Myocyte (in vitro differentiated cells): Measurements from ENCODE around the gene PDK4. TPM values are rescaled to one million over a fixed set of nuclear protein-coding genes. Genes with fewer than 3 reads are reported as not detected.
A peak's percentile ranks its signal among the peaks of the same experiment; 100 is the strongest.
"Not testable (repeated sequence)": the region's sequence is repeated elsewhere in the genome, so short reads cannot be mapped to it uniquely, and the experiment has no call there.

Source experiments
- DNase-seq: peaks from one replicate; pipeline ENCODE4 v3.0.0-alpha.2; 2012; ENCODE audit warnings: low read depth
- total RNA-seq: library from RNA; depleted of rRNA; stranded (reverse); fragments of >200 nt; gene quantifications from 2 replicates; pipeline ENCODE4 v1.2.3, GENCODE V29; 2014

The PDK4 gene
- total RNA-seq, 1 donor from 2014 or later, result 1.4 TPM

DNA sequence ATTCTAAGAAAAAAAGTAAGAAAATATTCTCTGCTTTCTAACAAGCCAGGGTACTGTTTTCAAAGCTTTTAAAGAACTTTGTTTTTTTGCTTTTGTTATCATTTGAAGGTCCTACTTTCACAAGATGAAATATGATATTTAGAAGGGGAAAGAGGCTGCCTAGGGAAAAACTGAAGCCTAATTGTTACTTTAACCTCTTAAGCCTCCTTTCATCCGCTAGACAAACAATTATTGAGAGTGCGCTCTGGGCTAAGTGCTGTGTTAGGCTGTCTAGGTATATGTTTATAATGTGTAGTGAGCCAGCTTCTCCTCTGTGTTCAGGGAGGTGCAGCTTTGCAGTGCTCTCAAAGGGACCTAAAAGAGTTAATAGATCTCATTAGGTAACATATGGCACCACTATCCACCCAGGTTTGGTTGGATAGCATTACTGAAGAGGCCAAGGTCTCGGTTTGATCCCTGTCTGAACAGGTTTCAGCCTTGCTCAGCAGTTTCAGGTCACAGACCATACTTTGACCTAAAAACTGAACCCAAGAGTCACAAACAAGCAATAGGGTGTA, 17.9 kb downstream of the PDK4 start:
- no peak for DNase-seq

DNA sequence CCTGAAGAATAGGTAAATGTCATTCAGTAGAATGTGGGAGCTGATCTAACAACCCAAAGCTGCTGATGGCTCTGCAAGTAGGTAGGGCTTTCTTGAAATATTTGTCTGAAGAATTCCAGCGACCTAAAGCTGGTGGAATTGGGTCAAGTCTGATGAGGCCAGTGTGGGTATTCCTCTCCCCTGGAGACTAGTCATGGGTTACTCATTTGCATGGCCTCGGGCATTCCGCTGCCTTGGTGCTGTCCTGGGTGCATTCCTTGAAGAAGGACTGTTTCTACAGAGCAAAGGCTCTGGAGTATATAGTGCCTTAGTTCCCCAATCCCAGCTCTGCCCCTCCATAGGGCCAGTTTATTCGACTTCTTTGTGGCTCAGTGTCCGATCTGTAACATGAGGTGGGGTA, 19.2 kb downstream of the PDK4 start:
- no peak for DNase-seq

DNA sequence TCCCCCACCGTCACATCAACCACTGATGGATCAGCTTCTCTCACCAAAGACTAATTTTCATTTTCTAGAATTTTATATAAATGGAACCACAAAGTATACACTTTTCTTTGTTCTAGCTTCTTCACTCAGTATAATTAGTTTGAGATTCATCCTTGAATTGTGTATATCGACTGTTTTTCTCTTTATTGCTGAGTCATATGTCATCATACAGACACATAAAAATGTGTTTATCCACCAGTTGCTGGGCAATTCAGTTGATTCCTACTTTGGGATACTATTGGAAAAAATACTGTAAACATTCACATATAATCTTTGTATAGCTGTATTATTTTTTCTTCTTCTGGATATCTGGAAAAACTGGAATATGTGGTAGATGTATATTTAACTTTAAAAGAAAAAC, 26.6 kb downstream of the PDK4 start:
- DNase-seq, result no peak

DNA sequence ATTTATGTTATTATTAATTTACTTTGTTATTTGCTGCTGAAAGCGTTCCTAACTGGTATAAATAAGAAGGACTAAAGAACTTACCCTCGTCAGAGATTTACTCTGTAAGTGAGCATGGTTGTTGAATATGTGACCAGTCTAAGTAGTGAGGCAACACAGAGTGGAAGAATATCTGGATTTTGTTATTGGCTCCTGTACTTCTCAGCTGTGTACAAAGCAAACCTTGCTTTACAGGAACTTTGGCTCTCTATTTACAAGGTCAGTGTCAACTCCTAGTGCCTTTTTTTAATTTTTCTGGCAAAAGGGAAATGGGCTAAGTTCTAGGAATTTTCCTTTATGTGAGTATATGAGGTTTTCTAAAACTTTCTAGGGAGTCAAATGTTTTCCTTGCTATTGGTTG, 35.6 kb downstream of the PDK4 start:
- no peak for DNase-seq

DNA sequence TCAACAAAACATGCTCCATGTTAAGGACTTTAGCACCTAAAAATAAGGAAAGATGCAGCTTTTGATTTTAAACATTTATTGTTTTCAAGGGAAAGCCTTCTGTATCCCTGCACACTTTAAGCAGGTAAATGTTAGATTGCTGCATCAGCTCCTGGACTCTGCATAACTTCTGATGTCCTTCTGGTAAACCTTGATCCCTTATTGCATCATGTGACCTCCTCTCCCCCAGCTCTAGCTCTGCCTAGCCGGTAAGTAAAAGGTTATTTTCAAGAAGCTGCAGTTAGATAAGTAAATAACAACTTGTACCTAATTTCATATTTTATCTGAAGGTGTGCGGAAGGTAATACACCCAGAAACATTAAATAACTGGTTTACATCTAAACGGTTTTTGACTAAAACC, 37.5 kb downstream of the PDK4 start:
- DNase-seq, result no peak

DNA sequence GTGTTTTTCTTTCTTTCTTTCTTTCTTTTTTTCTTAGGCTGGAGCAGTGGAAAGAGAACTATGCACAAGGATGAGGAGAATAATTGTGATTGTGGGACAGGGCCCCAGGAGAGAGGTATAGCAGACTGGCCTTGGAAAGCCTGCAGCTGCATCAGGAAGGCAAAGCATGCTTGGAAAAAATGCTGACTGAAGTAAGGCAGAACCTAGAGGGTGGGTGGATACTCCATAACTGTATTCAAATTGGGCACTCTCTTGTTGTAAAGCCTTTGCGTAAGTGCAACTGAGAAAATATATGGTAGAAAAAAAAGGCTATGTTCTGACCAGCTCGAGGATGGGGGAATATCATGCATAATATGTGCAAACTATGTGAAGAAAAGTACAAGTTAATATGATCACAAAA, 39.5 kb downstream of the PDK4 start:
- no peak for DNase-seq

DNA sequence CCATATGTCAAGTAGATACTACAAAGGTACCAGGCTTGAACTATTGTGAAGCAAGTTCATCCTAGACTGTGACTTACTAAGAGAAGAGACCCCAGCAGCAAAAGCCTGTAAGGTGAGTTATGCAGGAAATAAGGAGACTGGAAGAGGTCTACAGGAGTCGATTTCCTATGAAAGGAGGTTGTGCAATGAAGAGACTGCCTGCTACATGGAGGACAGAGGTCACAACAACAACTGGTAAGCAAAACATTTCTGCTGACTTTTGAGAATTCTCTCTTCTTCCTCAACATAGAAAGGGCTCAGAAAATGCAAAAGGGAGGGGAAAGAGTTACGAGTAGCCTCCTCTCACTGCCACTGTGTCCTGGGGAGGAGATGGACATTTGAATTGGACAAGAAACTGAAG, 42.4 kb downstream of the PDK4 start:
- no peak for DNase-seq

DNA sequence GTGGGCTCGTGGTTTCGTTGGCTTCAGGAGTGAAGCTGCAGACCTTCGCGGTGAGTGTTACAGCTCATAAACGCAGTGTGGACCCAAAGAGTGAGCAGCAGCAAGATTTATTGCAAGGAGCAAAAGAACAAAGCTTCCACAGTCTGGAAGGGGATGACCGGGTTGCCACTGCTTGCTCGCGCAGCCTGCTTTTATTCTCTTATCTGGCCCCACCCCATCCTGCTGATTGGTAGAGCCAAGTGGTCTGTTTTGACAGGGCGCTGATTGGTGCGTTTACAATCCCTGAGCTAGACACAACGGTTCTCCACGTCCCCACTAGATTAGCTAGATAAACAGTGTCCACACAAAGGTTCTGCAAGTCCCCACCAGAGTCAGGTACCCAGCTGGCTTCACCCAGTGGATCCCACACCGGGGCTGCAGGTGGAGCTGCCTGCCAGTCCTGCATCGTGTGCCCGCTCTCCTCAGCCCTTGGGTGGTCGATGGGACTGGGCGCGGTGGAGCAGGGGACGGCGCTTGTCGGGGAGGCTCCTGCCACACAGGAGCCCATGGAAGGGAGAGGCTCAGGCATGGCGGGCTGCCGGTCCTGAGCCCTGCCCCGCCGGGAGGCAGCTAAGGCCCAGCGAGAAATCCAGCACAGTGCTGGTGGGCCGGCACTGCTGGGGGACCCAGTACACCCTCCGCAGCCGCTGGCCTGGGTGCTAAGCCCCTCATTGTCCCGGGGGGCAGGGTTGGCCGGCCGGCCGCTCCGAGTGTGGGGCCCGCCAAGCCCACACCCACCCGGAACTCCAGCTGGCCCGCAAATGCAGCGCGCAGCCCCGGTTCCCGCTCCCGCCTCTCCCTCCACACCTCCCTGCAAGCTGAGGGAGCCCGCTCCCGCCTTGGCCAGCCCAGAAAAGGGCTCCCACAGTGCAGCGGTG, 44.0 kb downstream of the PDK4 start:
- not testable (repeated sequence) for DNase-seq

DNA sequence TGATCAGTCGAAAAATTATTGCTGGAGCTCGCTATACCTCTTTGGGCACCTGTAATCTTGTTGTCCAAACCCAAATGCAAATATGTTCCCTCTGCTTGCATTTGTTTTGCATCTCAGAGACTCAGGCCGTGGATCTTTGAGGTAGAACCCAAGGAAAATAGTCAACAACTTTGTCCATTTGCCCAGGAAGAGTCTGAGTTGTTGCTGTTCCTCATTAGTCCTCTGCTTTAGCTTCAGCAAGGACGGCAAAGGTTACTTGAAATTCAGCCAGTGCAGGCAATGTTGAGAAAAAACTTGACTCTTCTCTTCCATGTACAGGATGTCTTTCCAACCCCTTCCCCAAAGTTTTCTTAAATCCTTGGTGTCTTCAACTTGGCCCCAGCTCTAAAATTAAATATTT, 45.8 kb downstream of the PDK4 start:
- DNase-seq, result no peak

DNA sequence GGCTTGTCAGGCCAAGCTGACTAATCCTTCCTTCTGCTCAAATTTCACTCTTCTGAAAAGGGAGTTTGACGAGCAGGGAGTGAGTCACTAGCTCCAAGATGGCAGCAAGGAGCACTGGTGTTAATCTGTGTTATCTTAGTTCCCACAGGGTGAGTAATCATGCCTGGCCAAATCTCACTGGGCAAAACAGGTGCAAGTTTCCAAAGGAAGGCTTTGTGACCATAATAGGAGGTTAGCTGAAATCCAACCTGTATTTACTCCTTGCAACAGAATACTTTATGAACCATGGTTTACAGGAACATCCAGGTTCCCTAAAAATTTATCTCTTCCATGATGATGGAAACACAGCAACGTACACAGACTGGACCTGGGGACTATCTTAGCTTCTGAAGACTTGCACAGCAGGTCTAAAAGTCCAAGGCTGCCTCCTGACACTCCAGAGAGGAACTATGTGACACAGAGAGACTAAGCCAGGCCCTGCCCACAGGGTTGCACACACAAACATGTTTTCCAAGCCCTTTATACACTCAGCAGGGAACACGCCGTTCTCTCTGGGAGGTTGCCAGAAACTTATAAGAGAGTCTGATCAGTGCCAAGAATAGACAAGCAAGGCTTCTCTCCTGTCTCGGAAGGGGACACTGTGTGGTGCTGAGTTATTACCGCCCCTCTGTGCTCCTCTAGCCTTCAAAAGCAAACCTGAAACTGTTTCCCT, 46.3 kb downstream of the PDK4 start:
- DNase-seq, result peak; percentile 99

DNA sequence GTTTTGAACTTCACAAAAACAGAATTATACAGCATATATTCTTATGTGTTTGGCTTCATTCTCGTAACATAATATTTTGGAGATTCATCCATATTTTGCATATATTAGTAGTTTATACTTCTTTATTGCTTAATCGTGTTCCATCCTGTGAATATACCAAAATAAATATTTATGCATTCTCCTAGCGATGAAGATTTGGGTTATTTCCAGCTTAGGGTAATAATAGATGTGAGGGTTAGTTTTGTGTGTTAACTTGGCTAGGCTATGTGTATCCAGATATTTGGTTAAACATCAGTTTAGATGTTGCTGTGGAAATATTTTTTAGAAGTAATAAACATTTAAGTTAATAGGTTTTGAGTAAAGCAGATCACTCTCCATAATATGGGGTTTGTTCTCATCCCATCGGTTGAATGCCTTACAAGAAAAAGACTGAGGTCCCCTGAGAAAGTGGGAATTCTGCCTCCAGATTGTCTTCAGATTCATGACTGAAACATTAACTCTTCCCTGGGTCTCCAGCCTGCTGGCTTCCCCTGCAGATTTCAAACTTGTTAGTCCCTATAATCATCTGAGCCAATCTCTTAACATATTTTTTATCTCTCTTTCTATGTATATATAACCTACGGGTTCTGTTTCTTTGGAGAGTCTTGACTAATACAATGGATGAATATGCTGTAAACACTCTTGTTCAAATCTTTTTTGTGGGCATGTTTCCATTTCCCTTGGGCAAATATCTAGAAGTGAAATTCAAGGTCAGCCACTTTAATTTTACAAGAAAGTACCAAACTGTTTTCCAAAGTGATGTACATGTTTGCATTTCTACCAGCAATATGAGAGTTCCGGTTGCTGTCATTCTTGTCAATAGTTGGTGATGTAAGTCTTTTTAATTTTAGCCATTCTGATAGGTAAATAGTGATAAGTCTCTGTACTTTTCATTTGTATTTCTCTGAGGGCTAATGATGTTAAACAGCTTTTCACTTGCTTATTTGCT, 48.7 kb downstream of the PDK4 start:
- DNase-seq, result no peak

DNA sequence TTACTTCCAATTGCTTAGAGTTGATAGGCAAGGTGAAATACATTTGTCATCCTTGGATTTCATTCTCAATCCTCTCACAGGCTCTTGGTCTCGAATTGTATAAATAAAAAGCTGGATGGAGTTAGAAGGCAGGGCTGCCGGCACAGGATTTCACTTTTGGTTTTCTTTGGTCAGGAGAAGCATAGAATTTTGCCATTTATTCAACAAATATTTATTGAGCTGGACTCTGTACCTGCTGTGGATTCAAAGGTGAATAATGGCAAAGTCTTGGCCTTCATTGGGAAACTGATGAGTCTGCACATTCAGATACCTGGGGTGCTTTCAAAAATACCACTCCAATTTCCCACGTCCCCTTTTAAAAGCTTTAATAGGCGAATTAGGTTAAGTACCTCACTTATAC, 49.7 kb downstream of the PDK4 start:
- DNase-seq, result no peak

DNA sequence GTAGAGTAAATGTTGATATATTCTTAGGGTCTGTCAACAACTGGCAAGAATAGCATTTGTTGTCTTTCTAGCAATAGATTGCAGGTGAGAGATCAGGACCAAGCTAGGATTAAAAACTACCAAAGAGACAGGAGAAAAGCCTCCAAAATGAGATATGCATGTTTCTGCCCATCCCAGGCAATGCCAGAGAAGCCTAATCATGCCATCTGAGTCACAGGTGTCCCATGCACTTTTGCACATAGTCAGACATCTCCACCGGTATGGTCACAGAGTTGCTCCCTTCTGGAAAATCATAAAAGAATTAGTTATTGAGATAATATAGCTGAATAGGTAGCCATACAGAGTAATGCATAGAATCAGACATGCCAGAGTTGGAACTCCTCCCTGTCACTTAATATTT, 50.6 kb downstream of the PDK4 start:
- DNase-seq, result no peak

DNA sequence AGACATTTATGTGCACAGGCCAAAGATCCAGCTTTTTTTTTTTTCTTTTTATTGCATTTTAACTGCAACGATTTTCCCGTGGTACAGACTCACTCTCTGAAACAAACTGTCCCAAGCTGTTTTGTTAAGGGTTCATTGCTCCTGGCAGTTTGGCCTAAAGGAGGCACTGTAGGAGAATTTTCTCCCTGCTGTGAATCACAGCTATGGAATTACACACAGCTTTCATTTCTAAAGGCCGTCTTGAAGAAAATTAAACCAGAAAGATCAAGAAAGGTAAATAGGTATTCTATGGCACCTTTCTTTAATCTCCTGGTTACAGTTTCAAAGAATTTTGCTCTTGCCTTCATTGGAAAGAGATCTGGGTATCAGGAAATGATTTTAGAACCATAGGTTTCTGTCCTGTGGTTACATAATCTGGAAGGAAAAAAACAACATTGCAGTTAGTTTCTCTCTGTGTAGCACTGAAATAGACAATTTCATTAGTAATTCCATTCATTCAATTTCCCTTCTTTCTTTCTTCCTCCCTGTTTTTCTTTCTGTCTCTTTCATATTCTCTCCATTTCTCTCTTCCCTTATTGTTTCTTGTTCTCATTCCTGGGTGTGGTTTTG, 51.2 kb downstream of the PDK4 start:
- peak; percentile 83 for DNase-seq

DNA sequence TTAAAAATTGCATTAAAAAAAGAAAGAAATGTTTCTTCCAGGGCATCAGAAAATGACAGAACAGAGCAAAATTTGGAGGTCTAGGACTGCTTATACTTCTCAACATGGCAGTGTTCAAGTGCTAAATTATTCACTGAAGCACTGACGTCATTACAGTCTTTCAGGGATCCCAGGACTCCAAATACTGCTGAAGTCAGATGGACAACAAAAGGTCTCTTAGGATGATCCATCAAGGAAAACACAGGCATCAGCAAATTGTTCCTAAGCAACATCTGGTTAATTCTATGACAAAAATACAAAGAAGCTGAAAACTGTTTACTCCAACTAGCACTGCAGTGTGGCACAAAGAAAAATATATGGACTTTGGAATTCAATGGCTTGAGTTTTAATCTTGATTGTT, 52.1 kb downstream of the PDK4 start:
- no peak for DNase-seq

DNA sequence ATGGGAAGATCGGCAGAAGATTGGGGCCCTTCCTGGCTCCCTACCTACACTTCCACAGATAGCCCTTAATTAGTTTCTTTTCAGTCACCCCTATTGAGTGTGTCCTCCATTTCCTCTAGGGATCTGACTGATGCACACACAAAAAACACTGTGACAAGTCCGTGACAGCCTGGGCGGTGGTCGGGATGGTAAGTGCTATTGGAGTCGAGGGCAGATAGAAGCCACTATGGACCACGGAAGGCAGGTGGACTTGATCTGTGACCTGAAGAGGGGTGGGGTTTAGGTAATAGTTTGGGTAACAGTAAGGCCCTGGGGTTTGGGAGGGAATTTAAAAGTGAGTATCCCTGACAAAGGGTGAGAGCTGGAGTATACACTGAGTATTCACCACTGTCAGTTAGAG, 53.0 kb downstream of the PDK4 start:
- no peak for DNase-seq

DNA sequence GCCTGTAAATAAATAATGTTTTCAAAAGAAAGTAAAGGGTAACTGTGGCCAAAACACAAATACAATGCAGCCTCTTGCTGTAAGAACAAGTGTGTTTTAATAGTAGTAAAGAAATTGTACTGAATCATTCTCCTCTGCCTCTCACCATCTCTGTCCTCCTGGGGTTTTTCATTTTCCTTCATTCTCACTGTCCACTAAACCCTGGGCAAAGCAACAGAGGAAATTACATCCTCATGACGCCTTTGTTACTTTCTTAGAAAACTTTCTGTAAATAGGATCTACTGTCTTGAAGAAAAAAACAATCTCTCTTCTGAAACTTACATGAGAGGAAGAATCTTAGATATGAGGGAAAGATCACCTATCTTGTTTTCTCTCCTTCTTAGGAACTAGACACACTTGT, 56.0 kb downstream of the PDK4 start:
- DNase-seq, result no peak

DNA sequence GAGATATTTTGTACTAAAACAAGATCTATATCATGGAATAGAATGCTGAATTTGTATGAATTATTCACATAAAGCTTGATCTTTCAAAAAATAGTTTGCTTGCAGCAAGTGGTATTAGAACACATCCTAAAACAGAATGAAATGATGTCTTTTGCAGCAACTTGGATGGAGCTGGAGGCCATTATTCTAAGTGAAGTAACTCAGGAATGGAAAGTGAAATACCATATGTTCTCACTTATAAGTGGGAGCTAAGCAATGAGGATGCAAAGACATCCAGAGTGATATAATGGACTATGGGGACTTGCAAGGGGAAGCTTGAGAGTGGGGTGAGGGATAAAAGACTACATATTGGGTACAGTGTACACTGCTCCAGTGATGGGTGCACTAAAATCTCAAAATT, 56.9 kb downstream of the PDK4 start:
- no peak for DNase-seq

DNA sequence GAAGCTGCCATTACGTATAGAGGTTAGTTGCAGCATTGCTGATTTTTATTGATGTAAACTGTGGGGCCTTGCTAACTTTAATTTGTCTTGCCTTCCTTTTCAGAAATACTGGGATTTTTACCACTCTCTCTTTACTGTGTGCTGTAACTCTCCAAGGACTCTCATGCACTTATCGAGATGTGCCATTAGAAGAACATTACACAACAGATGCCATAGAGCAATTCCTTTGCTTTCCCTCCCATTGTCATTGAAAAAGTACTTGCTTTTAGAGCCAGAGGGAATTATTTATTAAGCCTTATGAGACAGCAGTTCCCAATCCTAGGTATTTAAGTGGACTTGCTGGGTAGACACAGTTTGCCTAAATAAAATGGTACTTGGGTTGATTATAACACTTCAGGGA, 58.8 kb downstream of the PDK4 start:
- no peak for DNase-seq

DNA sequence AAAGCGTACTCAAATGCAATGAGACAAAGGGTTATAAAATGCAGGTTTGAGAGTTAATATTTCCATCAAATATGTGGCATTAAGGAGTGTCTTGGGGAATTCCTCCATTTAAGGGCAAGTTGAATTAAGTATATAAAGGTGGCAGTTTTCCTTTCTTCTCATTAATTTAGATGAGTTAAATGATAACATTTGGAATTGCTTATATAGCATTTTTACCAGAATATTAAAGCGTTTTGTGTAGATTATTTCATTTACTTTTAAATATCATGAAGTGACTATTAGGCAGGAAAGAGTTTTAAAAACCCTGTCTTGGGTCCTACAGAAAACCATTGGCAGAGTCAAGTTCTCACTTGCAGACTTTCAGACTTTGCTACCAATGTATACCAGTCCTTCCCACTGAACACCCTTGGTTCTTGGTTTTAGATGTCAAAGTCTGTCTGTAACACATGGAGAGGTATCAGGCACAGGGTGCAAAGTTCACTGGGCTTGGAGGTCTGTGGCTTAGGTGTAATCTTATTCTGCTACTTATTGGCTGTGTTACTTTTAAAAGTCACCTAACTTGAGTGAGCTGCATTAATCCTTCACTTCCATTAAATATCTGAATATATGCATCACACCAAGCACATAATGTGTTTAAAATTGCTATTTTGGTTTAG, 59.5 kb downstream of the PDK4 start:
- no peak for DNase-seq
